ENCODE results near the gene CRACR2A.

DNA sequence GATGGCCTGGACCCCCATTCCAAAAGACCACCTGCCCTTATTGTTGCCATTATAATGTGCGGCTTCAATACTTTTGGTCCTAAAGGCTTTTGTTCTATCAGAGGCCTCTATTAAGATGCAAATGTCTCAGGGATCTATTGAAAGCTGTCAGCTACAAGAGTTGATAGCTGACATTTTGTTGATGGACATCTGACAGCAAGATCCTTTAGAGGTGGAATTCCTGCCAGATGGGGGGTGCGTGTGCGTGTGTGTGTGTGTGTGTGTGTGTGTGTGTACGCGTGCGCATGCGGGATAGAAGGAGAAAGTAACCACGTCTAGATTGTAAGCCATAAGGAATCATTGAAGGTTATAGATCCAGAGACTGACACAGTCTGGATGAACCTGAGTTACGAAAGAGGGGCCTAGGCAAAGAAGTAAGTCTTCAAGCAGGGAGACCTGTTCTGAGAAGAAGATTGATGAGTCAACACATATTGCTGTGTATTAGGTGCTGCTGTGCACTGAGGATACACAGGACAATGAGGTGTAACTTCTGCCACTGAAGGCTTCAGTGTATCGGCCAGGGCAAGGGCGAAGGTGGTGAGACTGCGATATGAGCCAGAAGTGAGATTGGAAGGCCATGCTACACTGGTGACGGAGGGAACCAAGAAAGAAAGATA, 172.7 kb downstream of the CRACR2A start:
- TF ChIP-seq, protein P1, sequence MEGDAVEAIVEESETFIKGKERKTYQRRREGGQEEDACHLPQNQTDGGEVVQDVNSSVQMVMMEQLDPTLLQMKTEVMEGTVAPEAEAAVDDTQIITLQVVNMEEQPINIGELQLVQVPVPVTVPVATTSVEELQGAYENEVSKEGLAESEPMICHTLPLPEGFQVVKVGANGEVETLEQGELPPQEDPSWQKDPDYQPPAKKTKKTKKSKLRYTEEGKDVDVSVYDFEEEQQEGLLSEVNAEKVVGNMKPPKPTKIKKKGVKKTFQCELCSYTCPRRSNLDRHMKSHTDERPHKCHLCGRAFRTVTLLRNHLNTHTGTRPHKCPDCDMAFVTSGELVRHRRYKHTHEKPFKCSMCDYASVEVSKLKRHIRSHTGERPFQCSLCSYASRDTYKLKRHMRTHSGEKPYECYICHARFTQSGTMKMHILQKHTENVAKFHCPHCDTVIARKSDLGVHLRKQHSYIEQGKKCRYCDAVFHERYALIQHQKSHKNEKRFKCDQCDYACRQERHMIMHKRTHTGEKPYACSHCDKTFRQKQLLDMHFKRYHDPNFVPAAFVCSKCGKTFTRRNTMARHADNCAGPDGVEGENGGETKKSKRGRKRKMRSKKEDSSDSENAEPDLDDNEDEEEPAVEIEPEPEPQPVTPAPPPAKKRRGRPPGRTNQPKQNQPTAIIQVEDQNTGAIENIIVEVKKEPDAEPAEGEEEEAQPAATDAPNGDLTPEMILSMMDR (IDR thresholded peaks at IDR 0.05; ENCODE audit: insufficient read depth, low read length), result no peak
- TF ChIP-seq POLR2AphosphoS5 (IDR thresholded peaks at IDR 0.05; ENCODE audit: low read depth), result no peak
